ENCODE data around the gene COQ5.
"Not testable (repeated sequence)": the region's sequence is repeated elsewhere in the genome, so short reads cannot be mapped to it uniquely, and the experiment has no call there.

The COQ5 gene

DNA sequence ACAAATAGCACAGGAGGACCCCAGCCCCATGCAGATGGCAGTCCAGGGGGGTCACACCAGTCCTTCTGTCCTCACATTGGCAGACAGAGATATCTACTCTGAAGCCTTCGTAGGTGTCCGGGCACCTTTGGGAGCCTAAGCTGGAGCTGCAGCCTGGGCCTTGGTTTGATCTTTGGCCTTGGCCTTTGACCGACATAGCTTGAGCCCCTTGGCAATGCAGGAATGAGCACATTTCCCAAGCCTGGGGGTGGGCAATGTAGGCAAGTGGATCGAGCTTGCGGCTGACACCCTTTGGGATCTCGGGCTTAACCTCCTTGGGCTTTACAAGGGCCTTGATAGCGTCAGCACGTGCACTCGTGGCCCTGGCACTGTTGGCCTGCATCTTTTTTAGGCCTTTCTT, 6.4 kb downstream of the COQ5 start:
- DNase-seq = no peak

GRCh38 chr12:120519324-120519723, 9.6 kb downstream of the COQ5 start:
- not testable (repeated sequence) for DNase-seq

GRCh38 chr12:120515496-120515895, 13.5 kb downstream of the COQ5 start:
- no peak for DNase-seq

DNA sequence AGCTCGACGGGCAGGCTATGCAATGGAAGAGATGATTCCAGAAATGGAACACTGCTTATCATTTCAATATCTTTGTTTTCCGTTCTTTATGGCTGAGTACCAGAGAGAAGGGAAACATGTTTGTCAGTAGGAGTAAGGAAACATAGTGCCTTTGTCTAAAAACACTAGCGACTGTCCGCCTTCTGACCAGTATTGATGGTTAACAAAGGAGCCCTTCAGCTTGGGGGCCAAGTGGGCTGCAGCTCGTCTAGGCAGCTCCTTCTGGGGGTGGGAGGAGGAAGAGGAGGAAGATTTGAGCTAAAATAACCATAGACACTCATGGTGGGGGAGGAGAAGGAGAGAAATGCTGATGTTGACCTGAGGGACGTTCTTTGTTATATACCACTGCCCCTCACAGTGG, 15.0 kb downstream of the COQ5 start:
- DNase-seq = no peak

DNA sequence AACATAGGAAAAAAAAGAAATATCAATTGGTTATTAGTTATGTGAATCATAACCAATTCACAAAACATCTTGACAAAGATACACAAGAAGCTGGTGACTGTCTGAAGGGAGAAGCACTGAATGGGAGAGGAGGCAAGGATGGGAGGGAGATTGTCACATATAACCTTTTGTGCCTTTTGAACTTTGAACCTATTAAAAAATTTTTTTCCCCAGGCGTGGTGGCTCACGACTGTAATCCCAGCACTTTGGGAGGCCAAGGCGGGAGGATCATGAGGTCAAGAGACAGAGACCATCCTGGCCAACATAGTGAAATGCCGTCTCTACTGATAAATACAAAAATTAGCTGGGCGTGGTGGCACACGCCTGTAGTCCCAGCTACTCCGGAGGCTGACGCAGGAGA, 20.4 kb downstream of the COQ5 start:
- DNase-seq = no peak

- DNase-seq = no peak
These were observed 24.4 kb downstream of the COQ5 start for GRCh38 chr12:120504587-120504986.

GRCh38 chr12:120500581-120500980, 28.4 kb downstream of the COQ5 start:
- DNase-seq = no peak

- DNase-seq = no peak
These were observed 30.0 kb downstream of the COQ5 start for GRCh38 chr12:120498870-120499515.

DNA sequence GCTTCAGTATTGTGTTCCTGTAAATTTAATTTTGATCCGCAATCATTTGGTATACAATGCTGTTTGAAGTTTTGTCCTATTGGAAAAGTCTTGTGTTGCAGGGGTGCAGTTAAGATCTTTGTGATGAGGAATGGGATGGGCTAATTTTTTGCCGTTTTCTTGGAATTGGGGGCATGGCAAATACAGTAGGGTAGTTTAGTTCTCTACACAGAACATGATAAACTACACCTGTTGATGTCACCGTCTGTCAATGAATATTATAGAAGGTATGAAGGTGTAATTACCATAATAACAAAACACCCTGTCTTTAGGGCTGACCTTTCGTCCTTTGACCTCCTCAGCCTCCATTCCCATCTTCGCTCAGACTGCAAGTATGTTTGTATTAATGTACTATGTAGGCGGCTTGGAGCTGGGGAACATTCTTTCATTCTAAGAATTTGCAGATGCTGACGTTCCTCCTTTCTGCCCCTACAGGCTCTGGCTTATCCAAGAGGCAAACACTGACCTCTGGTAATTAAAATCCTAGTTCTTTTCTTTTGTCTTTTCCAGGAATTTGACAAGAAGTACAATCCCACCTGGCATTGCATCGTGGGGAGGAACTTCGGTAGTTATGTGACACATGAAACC, 31.3 kb downstream of the COQ5 start:
- no peak for DNase-seq

GRCh38 chr12:120496413-120497340, 32.3 kb downstream of the COQ5 start:
- peak; percentile 43 to 56 for DNase-seq

DNA sequence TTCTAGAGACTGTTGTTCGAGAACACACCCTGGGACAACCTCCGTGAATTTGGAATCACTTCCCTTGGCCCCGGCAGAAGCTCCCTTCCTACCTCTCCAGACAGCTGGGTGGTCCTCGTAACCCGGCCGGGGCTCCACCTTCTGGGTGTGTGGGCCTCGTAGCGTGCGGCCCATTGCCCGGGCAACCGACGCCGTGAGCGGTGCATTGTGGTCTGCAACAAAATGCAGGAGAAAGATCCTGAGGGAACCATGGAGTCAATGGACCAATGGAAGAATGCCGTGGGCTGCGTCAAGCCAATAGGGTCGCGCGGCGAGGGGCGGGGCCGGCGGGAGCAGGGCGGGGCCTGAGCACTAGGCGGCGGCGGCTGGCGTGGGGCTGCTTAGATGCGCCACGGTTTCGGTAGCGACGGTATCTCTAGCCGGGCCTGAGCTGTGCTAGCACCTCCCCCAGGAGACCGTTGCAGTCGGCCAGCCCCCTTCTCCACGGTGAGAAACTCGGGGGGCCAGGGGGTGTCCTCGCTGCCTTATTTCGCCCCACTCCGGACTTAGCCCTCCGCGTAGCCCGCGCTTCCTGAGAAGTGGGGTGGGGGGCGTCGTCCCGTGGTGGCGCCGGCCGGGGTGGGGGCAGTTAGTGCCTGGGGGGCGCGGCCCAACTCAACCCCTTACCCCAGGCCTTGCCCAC, 33.1 kb downstream of the COQ5 start, which contains the start of gene DYNLL1:
TSS of gene DYNLL1 (plus strand) at position 383 of the 682 bp plus-strand sequence. CDS start 309 bp downstream, outside the sequence.
- DNase-seq = peak; percentile 99

- DNase-seq = no peak
These were observed 33.7 kb downstream of the COQ5 start for GRCh38 chr12:120495186-120495730.

DNA sequence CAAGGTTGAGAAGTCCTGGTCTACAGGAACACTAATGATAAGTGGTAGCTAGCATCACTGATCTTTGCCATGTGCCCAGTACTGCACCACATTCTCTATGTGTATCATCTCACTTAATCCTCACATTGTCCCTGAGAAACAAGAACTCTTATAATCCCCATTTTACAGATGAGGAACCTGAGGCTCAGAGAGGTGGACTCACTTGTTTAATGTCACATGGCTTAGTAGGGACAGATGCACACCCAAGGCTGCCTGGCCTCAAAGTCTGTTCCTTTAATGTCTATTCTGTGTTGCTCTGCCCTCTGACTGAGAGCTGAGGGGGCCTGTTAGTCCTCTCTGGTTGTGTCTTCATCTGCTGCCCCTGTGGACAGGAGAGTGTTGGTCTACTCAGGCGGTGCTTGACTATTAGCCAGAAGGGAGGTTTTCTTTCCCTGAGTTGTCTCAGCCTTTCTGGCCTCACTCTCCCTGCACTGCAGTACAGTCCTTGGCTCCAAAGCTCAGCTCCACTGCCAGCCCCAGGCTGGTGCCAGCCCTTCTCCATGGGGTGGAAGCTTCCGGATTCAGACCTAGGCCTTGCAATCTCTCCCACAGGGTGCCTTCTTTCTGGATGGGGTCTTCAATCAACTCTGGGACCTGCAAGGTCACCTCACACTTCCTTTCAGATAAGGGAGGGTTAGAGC, 38.0 kb downstream of the COQ5 start:
- DNase-seq = no peak

DNA sequence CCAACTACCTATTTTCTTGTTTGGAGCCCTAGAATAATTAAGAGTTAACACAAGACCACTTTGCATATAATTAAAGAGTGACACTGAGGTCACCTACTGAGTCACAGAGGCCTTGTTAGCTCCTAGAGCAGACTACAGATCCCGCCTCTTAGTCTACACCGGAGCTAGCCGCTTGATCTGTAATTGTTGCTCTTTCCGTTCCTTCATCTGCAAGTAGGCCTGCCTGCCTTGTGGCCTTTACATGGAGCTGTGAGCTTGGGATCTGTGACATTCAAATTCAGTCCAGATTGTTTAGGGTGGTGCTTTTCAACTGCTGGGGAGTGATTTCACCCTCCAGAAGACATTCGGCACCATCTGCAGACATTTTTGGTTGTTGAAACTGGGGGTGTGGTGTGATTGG, 38.6 kb downstream of the COQ5 start:
- no peak for DNase-seq

DNA sequence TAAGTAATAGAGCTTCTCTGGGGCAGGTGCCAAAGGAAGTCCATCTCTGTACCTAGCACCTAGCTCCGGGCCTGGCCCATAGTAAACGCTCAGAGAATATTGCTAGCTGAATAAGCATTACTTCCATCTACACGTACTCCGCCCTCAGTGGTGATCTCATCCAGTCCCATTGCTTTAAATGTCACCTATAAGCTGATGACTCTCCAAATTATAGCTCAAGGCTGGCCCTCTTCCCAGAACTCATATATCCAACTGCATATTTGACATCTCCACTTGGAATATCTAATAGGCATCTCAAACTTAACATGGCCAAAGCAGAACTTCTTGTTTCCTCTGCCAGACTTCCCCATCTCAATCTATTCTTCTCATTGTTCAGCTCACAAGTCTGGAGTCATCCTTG, 39.9 kb downstream of the COQ5 start:
- DNase-seq = no peak

DNA sequence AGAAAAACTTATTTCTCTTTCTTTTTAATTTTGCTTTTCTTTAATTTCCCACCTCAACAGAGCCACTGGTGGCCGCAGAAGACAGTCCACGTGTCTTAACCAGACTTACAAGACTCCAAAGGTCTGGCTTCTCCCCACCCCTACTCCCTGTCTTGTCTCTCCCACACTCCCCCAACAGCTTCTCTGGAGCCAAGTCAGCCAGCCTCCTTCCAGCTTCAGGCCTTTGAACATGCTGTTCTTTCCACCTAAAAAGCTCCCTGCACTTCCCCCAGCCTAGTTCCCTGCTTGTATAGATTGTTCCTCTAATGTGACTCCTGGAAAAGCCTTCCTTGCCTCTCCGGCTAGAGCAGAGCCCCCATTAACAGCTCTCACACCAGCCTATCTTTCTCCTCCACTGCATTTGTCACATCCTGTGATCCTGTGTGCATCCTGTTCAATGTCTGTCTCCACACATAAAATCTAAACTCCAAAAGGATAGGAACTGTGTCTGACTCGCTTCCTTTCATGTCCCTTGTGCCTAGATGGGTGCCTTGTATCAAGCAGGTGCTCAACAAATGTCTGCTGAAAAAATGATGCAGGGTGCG, 40.8 kb downstream of the COQ5 start:
- DNase-seq = no peak

DNA sequence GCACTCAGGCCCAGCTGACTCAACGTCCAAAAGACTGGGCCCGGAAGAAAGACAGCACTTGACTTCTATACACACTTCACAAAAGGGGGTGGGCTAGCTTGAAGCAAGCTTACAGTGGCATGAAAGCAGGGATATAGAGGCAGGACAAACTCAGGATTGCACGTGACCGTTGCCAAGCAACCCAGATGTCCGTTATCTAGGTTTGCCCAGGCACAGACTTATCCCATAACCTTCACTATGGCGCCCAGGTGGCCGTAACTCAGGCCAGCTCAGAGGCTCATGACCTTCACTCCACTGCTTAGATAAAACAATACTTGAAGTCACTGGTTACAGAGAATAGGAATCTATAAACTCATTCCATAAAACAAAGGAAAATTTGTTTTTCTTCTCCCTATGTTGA, 41.4 kb downstream of the COQ5 start:
- DNase-seq = not testable (repeated sequence)

DNA sequence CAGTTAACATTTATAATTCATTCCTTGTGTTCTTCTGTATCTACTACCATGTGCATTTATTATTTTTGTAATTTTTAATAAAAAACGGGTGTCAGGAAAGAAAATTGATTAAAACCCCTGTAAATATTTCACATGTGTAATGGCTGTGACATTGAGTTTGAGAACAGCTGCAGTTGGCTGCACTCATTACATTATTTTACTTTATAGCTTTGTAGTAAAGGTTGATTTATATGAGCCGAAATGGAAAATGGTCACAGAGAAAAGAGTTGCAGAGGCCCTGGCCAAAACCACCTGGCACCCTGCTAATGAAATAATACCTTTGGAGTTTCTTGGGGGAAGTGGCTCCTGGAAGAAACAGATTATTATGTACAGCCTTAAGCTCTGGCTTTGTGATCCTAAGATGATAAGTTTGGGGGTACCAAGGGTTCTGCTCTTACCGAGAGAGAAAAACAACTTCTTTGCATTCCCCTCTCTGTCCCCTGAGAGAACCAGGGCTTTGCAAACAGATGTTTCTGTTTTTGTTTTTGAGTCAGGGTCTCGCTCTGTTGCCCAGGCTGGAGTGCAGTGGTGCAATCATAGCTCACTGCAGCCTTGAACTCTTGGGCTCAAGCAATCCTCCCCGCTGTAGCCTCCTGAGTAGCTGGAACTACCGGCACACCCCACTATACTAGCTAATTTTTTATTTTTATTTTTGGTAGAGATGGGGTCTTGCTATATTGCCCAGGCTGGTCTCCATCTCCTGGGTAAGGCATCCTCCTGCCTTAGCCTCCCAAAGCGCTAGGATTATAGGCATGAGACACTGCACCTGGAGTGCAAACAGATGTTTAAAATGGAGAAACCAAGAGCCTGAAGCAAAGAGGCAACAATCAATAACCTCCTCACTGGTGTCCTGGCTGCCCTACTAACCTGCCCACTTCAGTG, 42.7 kb downstream of the COQ5 start:
- no peak for DNase-seq

GRCh38 chr12:120483621-120484020, 45.3 kb downstream of the COQ5 start:
- no peak for DNase-seq

DNA sequence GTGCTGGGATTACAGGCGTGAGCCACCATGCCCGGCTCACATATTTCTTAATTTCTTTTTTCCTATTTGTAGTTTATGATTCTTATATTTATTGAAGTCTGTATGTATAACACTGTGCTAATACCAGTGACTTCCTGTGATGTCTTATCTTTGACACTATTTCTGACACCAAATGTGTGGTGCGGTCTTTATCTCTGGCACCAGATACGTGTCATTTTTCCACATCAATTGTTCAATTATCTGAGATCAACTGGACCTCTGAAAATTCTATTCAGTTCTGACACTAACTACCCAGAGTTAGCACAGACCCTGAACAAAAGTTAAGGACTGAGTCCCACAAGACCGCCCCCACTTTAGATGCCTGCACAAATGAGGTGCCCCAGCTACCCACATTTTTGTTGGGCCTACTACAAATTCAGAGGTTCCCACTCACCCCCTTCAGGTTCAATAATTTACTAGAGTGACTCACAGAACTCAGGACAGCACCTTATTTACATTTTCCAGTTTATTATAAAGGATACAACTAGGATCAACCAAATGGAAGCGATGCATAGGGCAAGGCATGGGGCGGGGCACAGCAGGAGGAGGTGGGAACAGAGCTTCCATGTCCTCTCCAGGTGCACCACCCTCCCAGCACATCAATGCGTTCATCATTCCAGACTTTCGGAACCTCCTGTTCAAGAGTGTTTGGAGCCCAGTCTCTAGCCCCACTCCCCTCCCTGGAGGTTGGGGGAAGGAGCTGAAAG, 47.8 kb downstream of the COQ5 start:
- no peak for DNase-seq
